ENCODE data around the gene RFX4. TPM values are rescaled to one million over a fixed set of nuclear protein-coding genes. Genes with fewer than 3 reads are reported as not detected.

RFX4 gene
- total RNA-seq, 1 donor from 2014 or later, result 3.4 TPM

DNA sequence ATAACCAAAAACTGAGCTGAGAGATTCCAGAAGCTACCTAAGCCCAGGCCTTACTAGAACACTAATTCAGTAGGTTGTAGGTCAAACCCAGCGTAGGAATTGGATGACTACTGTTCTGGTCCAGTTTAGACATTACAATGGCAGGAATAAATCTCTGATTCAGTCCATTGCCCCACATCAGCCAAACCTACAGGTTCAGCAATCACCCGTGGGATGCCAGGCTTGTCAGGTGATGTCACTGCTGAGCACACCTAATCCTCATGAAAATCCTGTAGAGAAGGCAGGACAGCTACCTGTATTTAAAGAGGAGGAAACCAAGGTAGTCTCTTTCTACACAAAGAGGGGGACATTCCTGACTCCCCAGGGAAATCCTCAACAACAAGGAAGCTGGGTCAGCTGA lies 63.7 kb downstream of the RFX4 start:
- no peaks in the 10 kb centered on the region for H4K20me1 ChIP-seq (ENCODE audit: low read depth)
- H3K27me3 Mint-ChIP-seq (ENCODE audit: insufficient read depth, low read depth), result no peaks in the 10 kb centered on the region
- no peak overlapping the region for H3K4me2 ChIP-seq
- peaks cover 20% of the 10 kb centered on the region for H3K4me1 Mint-ChIP-seq
- no peaks in the 10 kb centered on the region for H3K36me3 ChIP-seq
- H3K4me3 Mint-ChIP-seq, result no peak overlapping the region
- peaks cover 49% of the 10 kb centered on the region for H3K36me3 Mint-ChIP-seq
- H3K9ac ChIP-seq, result no peak overlapping the region
- H3K9me3 ChIP-seq (ENCODE audit: low read depth), result no peaks in the 10 kb centered on the region
- peaks cover 13% of the 10 kb centered on the region for H3K4me1 ChIP-seq
- H3K79me2 ChIP-seq (ENCODE audit: low read depth), result no peaks in the 10 kb centered on the region
- no peaks in the 10 kb centered on the region for H3F3A ChIP-seq (ENCODE audit: low read depth)
- no peak overlapping the region for H3K27ac ChIP-seq
- no peak overlapping the region for H2AFZ ChIP-seq (replicated peaks)
- no peak overlapping the region for H3K4me3 ChIP-seq
- no peaks in the 10 kb centered on the region for H3K9me3 Mint-ChIP-seq
- DNase-seq (ENCODE audit: low spot score), result no peak
- TF ChIP-seq EZH2 (IDR thresholded peaks at IDR 0.05) (no peak), EZH2phosphoT487 (IDR thresholded peaks at IDR 0.05) (no peak), CTCF (IDR thresholded peaks at IDR 0.05) (no peak)
- no peaks in the 10 kb centered on the region for H3K27me3 ChIP-seq
- H3K27ac Mint-ChIP-seq, result no peak overlapping the region

DNA sequence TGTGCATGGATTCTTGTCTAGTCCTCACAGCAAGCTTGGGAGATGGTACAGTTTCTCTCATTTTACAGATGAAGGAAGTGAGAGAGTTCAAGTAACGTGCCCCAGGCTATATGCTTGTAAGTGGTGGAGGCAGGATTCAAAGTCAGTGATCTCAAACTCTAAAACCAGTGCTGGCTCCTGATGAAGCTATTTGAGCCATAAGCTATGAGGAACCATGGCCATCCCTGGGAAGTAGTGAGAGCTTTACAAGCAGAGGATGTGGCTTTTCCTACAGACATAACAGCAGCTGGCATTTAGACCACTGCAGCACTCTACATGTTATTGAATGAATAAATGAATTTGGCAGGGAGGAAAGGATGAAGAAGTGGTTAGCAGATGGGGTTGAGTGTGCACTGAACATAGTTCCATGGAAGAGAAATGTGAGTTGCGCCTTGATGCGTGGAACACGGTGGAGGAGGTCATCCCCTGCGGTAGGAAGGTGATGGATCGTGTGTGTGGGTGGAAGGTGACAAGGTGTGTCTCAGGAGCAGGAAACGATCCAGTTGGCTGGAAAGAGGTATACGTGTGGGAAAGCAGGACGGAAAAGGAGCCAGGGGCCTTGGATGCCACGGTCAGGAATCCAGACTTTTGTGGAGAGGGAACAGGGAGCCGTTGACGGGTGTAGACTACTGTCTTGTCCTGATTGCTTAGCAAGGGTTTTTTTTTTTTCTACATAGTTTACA lies 65.2 kb downstream of the RFX4 start:
- H3K27ac Mint-ChIP-seq, result no peak overlapping the region
- no peak overlapping the region for H3K27ac ChIP-seq
- H2AFZ ChIP-seq (replicated peaks), result no peak overlapping the region
- no peaks in the 10 kb centered on the region for H3K27me3 ChIP-seq
- no peak overlapping the region for H3K4me2 ChIP-seq
- H3K9me3 ChIP-seq (ENCODE audit: low read depth), result no peaks in the 10 kb centered on the region
- no peaks in the 10 kb centered on the region for H3K9me3 Mint-ChIP-seq
- H3K27me3 Mint-ChIP-seq (ENCODE audit: insufficient read depth, low read depth), result no peaks in the 10 kb centered on the region
- H3K4me3 Mint-ChIP-seq, result no peak overlapping the region
- no peak overlapping the region for H3K4me3 ChIP-seq
- H4K20me1 ChIP-seq (ENCODE audit: low read depth), result no peaks in the 10 kb centered on the region
- peaks cover 45% of the 10 kb centered on the region for H3K36me3 Mint-ChIP-seq
- no peaks in the 10 kb centered on the region for H3K79me2 ChIP-seq (ENCODE audit: low read depth)
- H3F3A ChIP-seq (ENCODE audit: low read depth), result no peaks in the 10 kb centered on the region
- no peaks in the 10 kb centered on the region for H3K36me3 ChIP-seq
- no peak for DNase-seq (ENCODE audit: low spot score)
- H3K4me1 ChIP-seq, result peaks cover 10% of the 10 kb centered on the region
- peaks cover 13% of the 10 kb centered on the region for H3K4me1 Mint-ChIP-seq
- no peak for TF ChIP-seq EZH2phosphoT487 (IDR thresholded peaks at IDR 0.05)
- no peak for TF ChIP-seq EZH2 (IDR thresholded peaks at IDR 0.05)
- no peak for TF ChIP-seq CTCF (IDR thresholded peaks at IDR 0.05)
- no peak overlapping the region for H3K9ac ChIP-seq

DNA sequence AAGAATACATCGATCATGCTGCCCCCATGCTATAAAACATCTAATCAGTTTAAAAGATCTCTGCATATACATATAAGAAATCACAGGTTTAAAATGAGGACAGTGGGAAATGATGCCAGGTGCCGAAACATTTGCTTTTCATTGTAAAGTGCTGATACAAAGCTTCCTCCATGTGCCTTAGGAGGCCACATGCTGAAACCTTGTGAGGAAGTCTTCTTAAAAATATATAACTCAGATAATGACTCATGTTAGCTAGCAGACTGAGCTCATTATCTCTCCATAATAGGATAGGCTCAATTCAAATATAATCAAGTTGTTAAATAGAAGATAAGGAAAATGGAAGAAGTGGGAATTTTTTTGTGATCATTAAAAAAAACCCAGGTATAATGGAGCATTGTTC lies 65.9 kb downstream of the RFX4 start:
- TF ChIP-seq EZH2 (IDR thresholded peaks at IDR 0.05), result no peak
- TF ChIP-seq EZH2phosphoT487 (IDR thresholded peaks at IDR 0.05), result no peak
- no peak for TF ChIP-seq CTCF (IDR thresholded peaks at IDR 0.05)
- Histone ChIP-seq H3K27me3 (no peaks in the 10 kb centered on the region), H3K36me3 (no peaks in the 10 kb centered on the region), H3K4me3 (no peak overlapping the region), H2AFZ (replicated peaks) (no peak overlapping the region), H3F3A (ENCODE audit: low read depth) (no peaks in the 10 kb centered on the region), H4K20me1 (ENCODE audit: low read depth) (no peaks in the 10 kb centered on the region), H3K4me2 (no peak overlapping the region), H3K9ac (no peak overlapping the region), H3K4me1 (peaks cover 7% of the 10 kb centered on the region), H3K79me2 (ENCODE audit: low read depth) (no peaks in the 10 kb centered on the region), H3K9me3 (ENCODE audit: low read depth) (no peaks in the 10 kb centered on the region), H3K27ac (no peak overlapping the region)
- H3K9me3 Mint-ChIP-seq, result no peaks in the 10 kb centered on the region
- peaks cover 48% of the 10 kb centered on the region for H3K36me3 Mint-ChIP-seq
- H3K27ac Mint-ChIP-seq, result no peak overlapping the region
- DNase-seq (ENCODE audit: low spot score), result no peak
- H3K4me3 Mint-ChIP-seq, result no peak overlapping the region
- H3K27me3 Mint-ChIP-seq (ENCODE audit: insufficient read depth, low read depth), result peaks cover under 1% of the 10 kb centered on the region
- H3K4me1 Mint-ChIP-seq, result peaks cover 13% of the 10 kb centered on the region

All from neural progenitor cell (in vitro differentiated cells).